ENCODE results near the gene OR10G8.
"Not testable (repeated sequence)": the region's sequence is repeated elsewhere in the genome, so short reads cannot be mapped to it uniquely, and the experiment has no call there.

The OR10G8 gene, protein sequence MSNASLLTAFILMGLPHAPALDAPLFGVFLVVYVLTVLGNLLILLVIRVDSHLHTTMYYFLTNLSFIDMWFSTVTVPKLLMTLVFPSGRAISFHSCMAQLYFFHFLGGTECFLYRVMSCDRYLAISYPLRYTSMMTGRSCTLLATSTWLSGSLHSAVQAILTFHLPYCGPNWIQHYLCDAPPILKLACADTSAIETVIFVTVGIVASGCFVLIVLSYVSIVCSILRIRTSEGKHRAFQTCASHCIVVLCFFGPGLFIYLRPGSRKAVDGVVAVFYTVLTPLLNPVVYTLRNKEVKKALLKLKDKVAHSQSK

DNA sequence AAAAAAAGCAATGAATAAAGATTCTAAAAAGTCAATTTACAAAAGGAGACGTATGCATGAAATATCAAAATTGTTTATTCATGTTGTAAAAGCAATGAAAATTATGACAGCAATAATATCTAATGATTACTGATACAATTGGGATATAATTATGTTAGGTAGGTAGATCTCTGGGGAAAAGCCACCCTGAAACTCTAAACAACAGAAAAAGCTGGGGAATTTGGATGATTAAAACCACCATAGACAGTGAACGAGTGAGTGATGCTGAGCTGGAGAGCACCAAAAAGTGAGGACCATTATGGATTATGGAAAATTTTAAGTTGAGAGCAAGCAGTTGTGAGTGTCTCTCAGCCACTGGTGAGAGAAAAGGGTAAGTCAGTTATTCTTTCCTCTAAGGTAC, at the start of gene OR10G8:
Gene OR10G8 (plus strand): TSS at position 301 of the 400 bp plus-strand sequence. CDS start 2,825 bp downstream, outside the sequence.
- H3K9me3 Mint-ChIP-seq: no peaks in the 10 kb centered on the region
- no peak within 1 kb of the TSS for H3K27ac Mint-ChIP-seq
- DNase-seq (ENCODE audit: low spot score): no peak
- no peaks in the 10 kb centered on the region for H3K36me3 Mint-ChIP-seq (ENCODE audit: low read depth)
- H3K27me3 Mint-ChIP-seq (ENCODE audit: low read depth): peaks cover 2% of the 10 kb centered on the region
- H3K4me1 Mint-ChIP-seq (ENCODE audit: low read depth): no peaks in the 10 kb centered on the region
- no peak within 1 kb of the TSS for H3K4me3 Mint-ChIP-seq

DNA sequence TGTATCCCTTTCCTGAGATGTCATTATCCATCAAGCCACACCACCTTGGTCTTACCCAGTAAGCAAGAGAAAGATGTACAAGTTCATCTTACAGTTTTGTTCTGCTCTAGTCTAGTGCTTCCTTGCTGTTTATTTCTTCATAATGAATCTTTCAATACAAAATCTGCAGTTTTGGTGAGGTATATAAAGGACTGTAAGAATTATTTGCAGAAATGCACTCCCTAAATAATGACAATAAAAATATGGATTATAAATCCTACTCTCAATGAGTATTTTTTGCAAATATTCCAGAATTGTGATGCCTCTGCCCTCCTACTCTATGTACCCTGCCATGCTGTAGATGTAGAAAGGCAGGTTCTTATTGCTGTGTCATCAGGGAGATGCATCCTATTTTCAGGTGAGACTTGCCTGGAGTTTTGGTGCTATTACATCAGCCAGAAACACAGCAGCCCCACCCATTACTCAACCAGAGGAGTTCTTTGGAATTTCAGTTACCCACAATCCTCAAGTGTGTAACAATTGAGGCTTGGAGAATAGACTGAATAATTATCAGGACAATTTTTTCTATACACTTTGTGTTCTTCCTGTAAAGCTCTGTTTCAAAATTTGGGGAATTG, 48.8 kb upstream of the OR10G8 start, which contains the start of gene OR10S1:
Gene OR10S1 (minus strand): TSS at position 51 of the 617 bp plus-strand sequence. CDS start 117 bp downstream, outside the sequence.
- no peaks in the 10 kb centered on the region for H3K36me3 Mint-ChIP-seq (ENCODE audit: low read depth)
- no peak for DNase-seq (ENCODE audit: low spot score)
- peaks cover 2% of the 10 kb centered on the region for H3K27me3 Mint-ChIP-seq (ENCODE audit: low read depth)
- H3K4me1 Mint-ChIP-seq (ENCODE audit: low read depth): peaks cover 2% of the 10 kb centered on the region
- no peak within 1 kb of the TSS for H3K4me3 Mint-ChIP-seq
- no peak within 1 kb of the TSS for H3K27ac Mint-ChIP-seq
- H3K9me3 Mint-ChIP-seq: no peaks in the 10 kb centered on the region

DNA sequence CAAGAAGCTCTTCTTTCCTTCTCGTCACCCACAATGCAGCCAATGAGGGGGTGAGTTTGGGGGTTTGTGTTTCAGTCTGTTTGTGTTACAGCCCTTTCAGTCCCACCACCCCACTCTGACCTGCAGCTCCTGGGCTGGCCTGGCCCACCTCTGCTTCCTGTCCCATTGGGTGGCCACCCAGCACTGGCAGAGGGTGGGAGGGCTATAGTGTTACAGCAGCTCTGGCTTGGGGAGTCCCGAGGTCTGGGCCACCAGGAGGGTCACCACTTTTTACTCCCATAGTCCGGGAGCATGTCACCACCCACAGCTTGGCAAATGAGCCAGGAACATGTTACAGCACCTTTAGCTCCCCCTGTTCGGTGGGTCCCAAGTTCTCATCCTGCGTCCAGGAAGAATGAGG, 47.3 kb upstream of the OR10G8 start:
- no peak for DNase-seq (ENCODE audit: low spot score)
- Mint-ChIP-seq H3K36me3 (ENCODE audit: low read depth) (no peaks in the 10 kb centered on the region), H3K4me1 (ENCODE audit: low read depth) (peaks cover 2% of the 10 kb centered on the region), H3K9me3 (no peaks in the 10 kb centered on the region), H3K4me3 (no peak overlapping the region), H3K27ac (no peak overlapping the region), H3K27me3 (ENCODE audit: low read depth) (peaks cover 2% of the 10 kb centered on the region)

DNA sequence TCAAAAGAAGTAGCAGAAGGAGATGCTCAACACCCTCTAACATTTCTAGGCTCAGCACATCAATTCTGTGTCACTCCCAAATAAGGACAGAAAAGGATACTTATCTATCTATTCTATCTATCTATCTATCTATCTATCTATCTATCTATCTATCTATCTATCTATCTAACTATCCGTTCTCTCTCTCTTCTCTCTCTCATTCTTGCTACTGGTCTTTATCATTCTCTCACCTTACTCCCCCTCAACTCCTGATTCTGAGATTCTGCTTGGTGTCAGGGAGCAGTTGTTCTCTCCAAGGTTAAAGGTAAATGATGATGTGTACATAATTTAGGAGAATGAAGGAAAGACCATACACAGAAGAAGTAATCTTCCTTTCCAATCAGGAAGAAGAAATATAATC, 31.5 kb upstream of the OR10G8 start, which contains the start of gene OR10G6:
Gene OR10G6 (minus strand): TSS at position 43 of the 400 bp plus-strand sequence. CDS start 0 bp downstream, at position 43.
- Mint-ChIP-seq H3K4me3 (no peak within 1 kb of the TSS), H3K27me3 (ENCODE audit: low read depth) (no peaks in the 10 kb centered on the region), H3K27ac (no peak within 1 kb of the TSS), H3K36me3 (ENCODE audit: low read depth) (no peaks in the 10 kb centered on the region), H3K4me1 (ENCODE audit: low read depth) (no peaks in the 10 kb centered on the region), H3K9me3 (no peaks in the 10 kb centered on the region)
- no peak for DNase-seq (ENCODE audit: low spot score)

DNA sequence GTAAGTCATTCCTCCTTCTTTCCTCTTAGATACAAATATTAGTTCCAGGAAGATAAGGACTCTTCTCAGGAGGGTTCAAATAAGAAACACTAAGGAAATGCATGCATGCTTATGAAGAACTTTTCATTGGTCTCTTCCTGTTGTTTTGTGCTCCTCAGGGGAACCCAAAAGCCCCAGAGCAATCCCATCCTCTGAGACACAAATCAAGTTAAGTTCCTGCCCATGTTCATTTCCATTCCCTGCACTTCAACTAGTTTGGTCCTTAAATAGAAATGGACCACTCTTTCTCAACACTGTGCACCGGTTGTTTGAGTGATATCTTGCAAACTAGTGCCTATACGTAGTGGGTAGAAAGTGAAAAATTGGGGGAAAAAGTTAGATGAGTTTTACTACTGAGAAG, 13.9 kb upstream of the OR10G8 start, which contains the start of gene OR10G4:
Gene OR10G4 (plus strand): TSS at position 301 of the 400 bp plus-strand sequence. CDS start 2,578 bp downstream, outside the sequence.
- H3K27me3 Mint-ChIP-seq (ENCODE audit: low read depth): peaks cover 3% of the 10 kb centered on the region
- DNase-seq (ENCODE audit: low spot score): no peak
- H3K4me3 Mint-ChIP-seq: no peak within 1 kb of the TSS
- no peaks in the 10 kb centered on the region for H3K36me3 Mint-ChIP-seq (ENCODE audit: low read depth)
- H3K9me3 Mint-ChIP-seq: no peaks in the 10 kb centered on the region
- no peaks in the 10 kb centered on the region for H3K4me1 Mint-ChIP-seq (ENCODE audit: low read depth)
- H3K27ac Mint-ChIP-seq: no peak within 1 kb of the TSS

DNA sequence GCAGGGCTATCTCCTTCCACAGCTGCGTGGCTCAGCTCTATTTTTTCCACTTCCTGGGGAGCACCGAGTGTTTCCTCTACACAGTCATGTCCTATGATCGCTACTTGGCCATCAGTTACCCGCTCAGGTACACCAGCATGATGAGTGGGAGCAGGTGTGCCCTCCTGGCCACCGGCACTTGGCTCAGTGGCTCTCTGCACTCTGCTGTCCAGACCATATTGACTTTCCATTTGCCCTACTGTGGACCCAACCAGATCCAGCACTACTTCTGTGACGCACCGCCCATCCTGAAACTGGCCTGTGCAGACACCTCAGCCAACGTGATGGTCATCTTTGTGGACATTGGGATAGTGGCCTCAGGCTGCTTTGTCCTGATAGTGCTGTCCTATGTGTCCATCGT, 10.8 kb upstream of the OR10G8 start:
- H3K4me1 Mint-ChIP-seq (ENCODE audit: low read depth); H3K9me3 Mint-ChIP-seq; H3K27ac Mint-ChIP-seq; DNase-seq (ENCODE audit: low spot score); H3K4me3 Mint-ChIP-seq; H3K36me3 Mint-ChIP-seq (ENCODE audit: low read depth); H3K27me3 Mint-ChIP-seq (ENCODE audit: low read depth): not testable (repeated sequence)

DNA sequence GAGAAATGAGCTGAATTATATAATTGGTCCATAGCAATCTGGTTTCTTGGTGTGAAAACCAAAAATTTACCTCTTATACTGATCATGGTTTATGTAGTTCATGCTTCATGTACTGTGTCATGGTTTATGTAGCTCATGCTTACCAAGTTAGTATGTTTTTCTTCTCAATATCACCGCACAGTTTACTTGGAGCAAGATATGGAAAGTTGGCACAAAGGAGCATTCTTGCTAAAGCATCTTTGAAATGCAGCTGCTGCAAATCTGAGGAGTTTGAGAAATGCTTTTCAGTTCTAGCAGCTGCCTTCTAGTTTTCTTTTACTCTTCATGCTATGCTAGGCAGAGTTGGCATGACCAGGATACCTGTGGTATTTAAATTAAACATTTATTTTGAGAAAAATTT, 10.1 kb downstream of the OR10G8 start:
- H3K27me3 Mint-ChIP-seq (ENCODE audit: low read depth): no peaks in the 10 kb centered on the region
- H3K9me3 Mint-ChIP-seq: no peaks in the 10 kb centered on the region
- H3K27ac Mint-ChIP-seq: no peak overlapping the region
- no peaks in the 10 kb centered on the region for H3K36me3 Mint-ChIP-seq (ENCODE audit: low read depth)
- H3K4me1 Mint-ChIP-seq (ENCODE audit: low read depth): no peaks in the 10 kb centered on the region
- no peak for DNase-seq (ENCODE audit: low spot score)
- H3K4me3 Mint-ChIP-seq: no peak overlapping the region

DNA sequence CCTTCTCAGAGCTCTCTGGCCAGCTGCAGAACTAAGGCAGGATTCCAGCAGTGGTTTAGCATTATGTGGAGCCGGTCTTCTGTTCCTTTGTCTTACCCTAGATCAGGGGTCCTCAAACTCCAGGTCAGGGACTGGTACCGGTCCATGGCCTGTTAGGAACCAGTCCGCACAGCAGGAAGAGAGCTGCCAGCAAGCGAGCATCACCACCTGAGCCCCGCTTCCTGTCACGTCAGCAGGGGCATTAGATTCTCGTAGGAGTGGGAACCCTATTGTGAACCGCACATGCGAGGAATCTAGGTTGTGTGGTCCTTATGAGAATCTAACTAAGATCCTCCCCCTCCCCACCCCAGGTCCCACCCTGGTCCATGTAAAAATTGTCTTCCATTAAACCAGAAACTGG, 13.0 kb downstream of the OR10G8 start:
- H3K4me3 Mint-ChIP-seq: no peak overlapping the region
- DNase-seq (ENCODE audit: low spot score): no peak
- H3K27me3 Mint-ChIP-seq (ENCODE audit: low read depth): no peaks in the 10 kb centered on the region
- no peaks in the 10 kb centered on the region for H3K9me3 Mint-ChIP-seq
- no peaks in the 10 kb centered on the region for H3K4me1 Mint-ChIP-seq (ENCODE audit: low read depth)
- no peaks in the 10 kb centered on the region for H3K36me3 Mint-ChIP-seq (ENCODE audit: low read depth)
- no peak overlapping the region for H3K27ac Mint-ChIP-seq

DNA sequence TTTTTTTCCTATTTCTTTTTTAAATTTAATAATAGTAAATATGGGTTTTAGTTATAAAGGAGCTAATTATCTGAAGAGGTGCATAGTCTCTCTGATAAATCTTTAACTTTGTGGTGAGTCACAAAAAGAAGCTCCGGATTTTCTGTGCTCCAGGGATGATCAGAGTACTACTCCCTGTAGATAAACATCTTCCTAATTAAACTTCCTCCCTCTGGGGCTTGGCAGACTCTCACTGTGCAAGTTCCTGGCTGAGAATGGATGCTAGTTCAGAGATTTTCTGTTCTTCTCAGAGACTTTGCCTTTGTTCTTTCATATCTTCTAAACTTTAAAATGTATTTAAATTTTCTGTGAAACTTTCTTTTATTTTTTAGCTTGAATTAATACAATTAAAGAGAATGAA, 14.7 kb downstream of the OR10G8 start, which contains the start of gene OR10G7:
Gene OR10G7 (minus strand): TSS at position 72 of the 400 bp plus-strand sequence. CDS start 2,324 bp downstream, outside the sequence.
- Mint-ChIP-seq H3K4me3 (no peak within 1 kb of the TSS), H3K27ac (no peak within 1 kb of the TSS), H3K36me3 (ENCODE audit: low read depth) (no peaks in the 10 kb centered on the region), H3K9me3 (no peaks in the 10 kb centered on the region), H3K27me3 (ENCODE audit: low read depth) (no peaks in the 10 kb centered on the region), H3K4me1 (ENCODE audit: low read depth) (no peaks in the 10 kb centered on the region)
- no peak for DNase-seq (ENCODE audit: low spot score)

DNA sequence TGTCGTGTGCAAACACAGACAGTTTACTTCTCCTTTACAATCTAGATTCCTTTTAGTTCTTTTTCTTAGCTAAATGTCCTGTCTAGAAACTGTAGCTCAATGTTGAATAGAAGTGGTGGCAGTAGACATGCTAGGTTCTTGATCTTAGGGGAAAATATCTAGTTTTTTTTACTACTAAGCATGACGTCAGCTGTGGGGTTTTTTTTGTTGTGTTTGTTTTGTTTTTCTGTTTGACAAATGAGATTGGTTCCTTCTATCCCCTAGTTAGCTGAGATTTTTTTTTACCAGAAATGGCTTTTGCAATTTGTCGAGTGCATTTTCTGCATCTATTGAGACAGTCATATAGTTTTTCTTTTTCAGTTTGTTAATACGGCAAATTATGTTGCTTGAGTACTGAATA, 16.8 kb downstream of the OR10G8 start:
- Mint-ChIP-seq H3K36me3 (ENCODE audit: low read depth) (no peaks in the 10 kb centered on the region), H3K27me3 (ENCODE audit: low read depth) (no peaks in the 10 kb centered on the region), H3K4me1 (ENCODE audit: low read depth) (no peaks in the 10 kb centered on the region), H3K27ac (no peak overlapping the region), H3K9me3 (no peaks in the 10 kb centered on the region), H3K4me3 (no peak overlapping the region)
- no peak for DNase-seq (ENCODE audit: low spot score)

DNA sequence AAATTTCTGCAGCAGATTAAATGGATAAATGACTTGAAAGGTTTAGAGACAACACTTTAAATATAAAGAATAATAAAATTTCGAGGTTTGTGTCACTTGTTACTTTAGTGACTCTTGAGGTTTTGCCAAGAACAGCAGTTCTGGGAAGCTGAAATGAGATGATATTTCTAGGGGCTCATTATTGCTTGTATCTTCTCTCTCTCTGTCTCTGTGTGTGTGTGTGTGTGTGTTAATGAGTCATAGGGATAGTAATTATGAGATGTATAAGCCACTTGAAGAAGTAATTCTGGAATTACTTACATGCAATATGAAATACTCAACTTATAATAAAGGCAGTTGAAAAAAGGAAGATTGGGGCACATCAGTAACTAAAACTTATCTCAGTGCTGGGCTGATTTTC, 24.1 kb downstream of the OR10G8 start:
- peaks cover 3% of the 10 kb centered on the region for H3K4me1 Mint-ChIP-seq (ENCODE audit: low read depth)
- DNase-seq (ENCODE audit: low spot score): no peak
- no peaks in the 10 kb centered on the region for H3K9me3 Mint-ChIP-seq
- H3K36me3 Mint-ChIP-seq (ENCODE audit: low read depth): no peaks in the 10 kb centered on the region
- peaks cover 2% of the 10 kb centered on the region for H3K27me3 Mint-ChIP-seq (ENCODE audit: low read depth)
- H3K27ac Mint-ChIP-seq: no peak overlapping the region
- no peak overlapping the region for H3K4me3 Mint-ChIP-seq

DNA sequence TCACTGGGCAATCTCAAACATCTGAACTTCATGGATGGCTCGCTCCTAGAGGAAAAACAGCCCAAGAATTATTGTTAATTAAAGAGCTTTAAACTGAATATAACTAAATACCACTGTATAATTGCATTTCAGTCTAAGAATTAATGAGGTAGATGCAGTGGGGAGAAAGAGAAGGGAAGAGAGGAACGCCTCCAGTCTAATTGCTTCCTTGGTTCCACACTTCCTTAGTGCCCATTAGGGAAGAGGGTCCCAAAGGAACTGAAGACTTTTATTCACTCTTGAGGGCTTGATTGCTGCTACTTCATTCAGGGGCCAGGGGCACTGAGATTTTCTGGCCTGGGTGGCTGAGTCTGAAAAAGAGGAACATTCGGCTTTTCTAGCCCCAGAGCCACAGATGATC, 26.4 kb downstream of the OR10G8 start:
- Mint-ChIP-seq H3K36me3 (ENCODE audit: low read depth) (no peaks in the 10 kb centered on the region), H3K27ac (no peak overlapping the region), H3K4me3 (no peak overlapping the region), H3K4me1 (ENCODE audit: low read depth) (peaks cover 3% of the 10 kb centered on the region), H3K27me3 (ENCODE audit: low read depth) (peaks cover 3% of the 10 kb centered on the region), H3K9me3 (no peaks in the 10 kb centered on the region)
- no peak for DNase-seq (ENCODE audit: low spot score)

DNA sequence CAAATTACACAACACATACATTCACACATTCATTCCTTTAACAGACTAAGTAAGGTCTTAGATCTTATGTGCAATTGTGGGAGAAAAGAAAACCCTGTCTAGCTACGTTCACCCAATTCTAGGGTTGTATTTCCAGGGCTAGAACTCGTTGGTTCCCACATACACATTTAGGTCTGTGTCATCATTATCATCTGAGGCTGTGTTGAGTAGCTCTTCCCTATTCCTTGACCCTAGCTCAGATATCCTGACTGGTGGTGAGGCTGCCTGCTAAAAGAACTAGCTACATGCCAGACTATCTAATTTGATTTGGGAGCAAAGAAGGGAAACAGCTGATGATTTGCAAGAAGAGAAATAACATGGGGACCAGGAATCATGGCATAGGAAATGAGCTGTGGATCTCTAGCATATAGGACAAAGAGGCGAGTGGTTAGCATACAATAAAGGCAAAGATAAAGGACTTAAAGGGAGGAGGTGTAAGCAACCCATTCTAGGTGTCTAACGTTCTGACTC, 42.1 kb downstream of the OR10G8 start:
- Mint-ChIP-seq H3K9me3 (no peaks in the 10 kb centered on the region), H3K36me3 (ENCODE audit: low read depth) (no peaks in the 10 kb centered on the region), H3K27ac (no peak overlapping the region), H3K4me3 (no peak overlapping the region), H3K4me1 (ENCODE audit: low read depth) (peaks cover 17% of the 10 kb centered on the region), H3K27me3 (ENCODE audit: low read depth) (peaks cover 27% of the 10 kb centered on the region)
- DNase-seq (ENCODE audit: low spot score): no peak

Data from T-helper 2 cell treated with Interferon-gamma antibody and Interleukin-4, amounts not matched to agents 5 μg/mL and 100 μg/mL, for 36 hours (primary cell).